K562 (cell line): ENCODE results near the gene ZCCHC9.

Source experiments
- CTCF ChIP-seq, 3 experiments: IDR thresholded peaks in 2 of 3; conservative IDR thresholded peaks in 1 of 3; 2 replicates each; pipeline ENCODE4 v1.5.1; 2011 to 2012; ENCODE audit warnings: low read length in 3 of 3, mild to moderate bottlenecking in 3 of 3, control low read depth in 2 of 3, improper control_type of control experiment in 1 of 3, inconsistent platforms in 1 of 3, low read depth in 1 of 3, mixed read lengths in 1 of 3, moderate library complexity in 1 of 3; ENCODE audit not compliant: insufficient read depth in 2 of 3
- EZH2 ChIP-seq: IDR thresholded peaks from 2 replicates; pipeline ENCODE4 v1.6.1; 2012; ENCODE audit warnings: low read depth, mild to moderate bottlenecking, inconsistent platforms, low read length, borderline replicate concordance
- POLR2AphosphoS5 ChIP-seq: IDR thresholded peaks from 2 replicates; pipeline ENCODE4 v1.6.1; 2011; ENCODE audit warnings: mild to moderate bottlenecking, low read depth, low read length, moderate library complexity; ENCODE audit not compliant: control insufficient read depth, insufficient read depth
- RBBP5 ChIP-seq: fragments of 200-600 bp; sonication (generic); IDR thresholded peaks from 2 replicates; pipeline ENCODE4 v1.6.1; 2012; ENCODE audit warnings: borderline replicate concordance, mild to moderate bottlenecking, low read length, control low read depth, inconsistent platforms; ENCODE audit not compliant: insufficient read depth, poor library complexity, severe bottlenecking
- SMC3 ChIP-seq: conservative IDR thresholded peaks from 2 replicates; pipeline ENCODE4 v1.6.1; 2011; ENCODE audit warnings: low read depth, low read length, improper control_type of control experiment; ENCODE audit not compliant: insufficient read depth
- TRIM25 ChIP-seq: fragments of 450-650 bp; IDR thresholded peaks from 2 replicates; pipeline ENCODE4 v1.7.0; 2016; ENCODE audit warnings: borderline replicate concordance

GRCh38 chr5:81314581-81314980, 13.2 kb downstream of the ZCCHC9 start:
- no peak for TF ChIP-seq CTCF (IDR thresholded peaks at IDR 0.05 in 2 of 3, conservative IDR thresholded peaks at IDR 0.05 in 1 of 3; ENCODE audit: insufficient read depth in 2 of 3, low read depth in 1 of 3, low read length in 3 of 3)
- TF ChIP-seq EZH2: no peak
- no peak for TF ChIP-seq TRIM25
- no peak for TF ChIP-seq SMC3
- TF ChIP-seq RBBP5: no peak
- TF ChIP-seq POLR2AphosphoS5: no peak
